Measurements from ENCODE around the gene COX7B2. TPM values are rescaled to one million over a fixed set of nuclear protein-coding genes. Genes with fewer than 3 reads are reported as not detected.

Gene COX7B2
- total RNA-seq, 1 experiment from 2014 or later = not detected

DNA sequence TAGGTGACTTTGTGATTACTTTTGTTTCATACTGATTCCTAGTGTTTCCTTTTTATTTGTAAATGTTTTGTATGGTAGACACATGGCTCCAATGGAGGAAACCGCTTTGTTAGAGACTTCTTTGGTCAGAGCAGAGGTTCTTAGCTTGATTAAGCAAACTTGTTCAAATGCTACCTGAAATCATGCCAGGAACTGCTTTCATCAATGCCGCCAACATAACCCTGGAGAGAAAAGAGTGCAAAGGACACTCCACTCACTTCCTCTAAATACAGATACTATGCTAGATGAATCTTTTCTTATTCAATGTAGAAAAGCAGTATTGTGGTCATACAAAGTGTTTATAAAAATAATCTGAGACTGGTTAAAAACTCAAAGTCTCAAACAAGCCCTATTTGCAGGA, 25.7 kb upstream of the COX7B2 start:
- TF ChIP-seq, protein P1, sequence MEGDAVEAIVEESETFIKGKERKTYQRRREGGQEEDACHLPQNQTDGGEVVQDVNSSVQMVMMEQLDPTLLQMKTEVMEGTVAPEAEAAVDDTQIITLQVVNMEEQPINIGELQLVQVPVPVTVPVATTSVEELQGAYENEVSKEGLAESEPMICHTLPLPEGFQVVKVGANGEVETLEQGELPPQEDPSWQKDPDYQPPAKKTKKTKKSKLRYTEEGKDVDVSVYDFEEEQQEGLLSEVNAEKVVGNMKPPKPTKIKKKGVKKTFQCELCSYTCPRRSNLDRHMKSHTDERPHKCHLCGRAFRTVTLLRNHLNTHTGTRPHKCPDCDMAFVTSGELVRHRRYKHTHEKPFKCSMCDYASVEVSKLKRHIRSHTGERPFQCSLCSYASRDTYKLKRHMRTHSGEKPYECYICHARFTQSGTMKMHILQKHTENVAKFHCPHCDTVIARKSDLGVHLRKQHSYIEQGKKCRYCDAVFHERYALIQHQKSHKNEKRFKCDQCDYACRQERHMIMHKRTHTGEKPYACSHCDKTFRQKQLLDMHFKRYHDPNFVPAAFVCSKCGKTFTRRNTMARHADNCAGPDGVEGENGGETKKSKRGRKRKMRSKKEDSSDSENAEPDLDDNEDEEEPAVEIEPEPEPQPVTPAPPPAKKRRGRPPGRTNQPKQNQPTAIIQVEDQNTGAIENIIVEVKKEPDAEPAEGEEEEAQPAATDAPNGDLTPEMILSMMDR (IDR thresholded peaks at IDR 0.05 in 2 of 3, conservative IDR thresholded peaks at IDR 0.05 in 1 of 3; ENCODE audit: borderline replicate concordance in 1 of 3, insufficient read depth in 1 of 3, low read depth in 2 of 3, low read length in 2 of 3) = no peak
- no peak for TF ChIP-seq SP1 (IDR thresholded peaks at IDR 0.05; ENCODE audit: low read depth)
- TF ChIP-seq ELF1 (IDR thresholded peaks at IDR 0.05; ENCODE audit: borderline replicate concordance, low read depth) = no peak
- H4K20me1 ChIP-seq (ENCODE audit: insufficient read depth) = no peaks in the 10 kb centered on the region
- intact Hi-C loops (cut with micrococcal nuclease) = loop anchor here (10.0 kb wide), 1 partner anchor 450 kb away; no protein-coding TSS in a partner anchor
- DNase-seq (ENCODE audit: low read depth, low spot score) (no peak), ATAC-seq (no peak)
- no peak overlapping the region for H3K9ac ChIP-seq (ENCODE audit: low read length)
- H3K4me2 ChIP-seq (ENCODE audit: low read length) = no peak overlapping the region
- H3K79me2 ChIP-seq (ENCODE audit: insufficient read depth, low read length) = no peaks in the 10 kb centered on the region
- ChIA-PET CTCF (no interaction called here), POLR2A (no interaction called here), RAD21 (ENCODE audit: low non-redundant PET in 1 of 2, low total read pairs in 2 of 2, uncharacterized antibody in 2 of 2, unreplicated experiment in 2 of 2) (no interaction called here)
- H3K36me3 ChIP-seq (ENCODE audit: control insufficient read depth in 1 of 2, insufficient read depth in 2 of 2, low read length in 2 of 2) = no peaks in the 10 kb centered on the region
- H3K27me3 ChIP-seq (ENCODE audit: insufficient read depth, low read length) = no peaks in the 10 kb centered on the region
- no peak overlapping the region for H2AFZ ChIP-seq (ENCODE audit: low read depth, low read length, poor library complexity, severe bottlenecking)
- BruUV-seq (replicated peaks) = no TSS peak
- H3K27ac ChIP-seq (ENCODE audit: low read depth, low read length) = no peak overlapping the region
- H3K4me1 ChIP-seq (ENCODE audit: control insufficient read depth in 1 of 2, insufficient read depth in 2 of 2, low read length in 2 of 2) = no peaks in the 10 kb centered on the region
- H3K9me2 ChIP-seq (ENCODE audit: insufficient read depth) = no peaks in the 10 kb centered on the region
- no peaks in the 10 kb centered on the region; a peak in 2 of 4 replicates for H3K9me3 ChIP-seq (ENCODE audit: control insufficient read depth in 1 of 2, insufficient read depth in 1 of 2, low read depth in 1 of 2, low read length in 2 of 2)
- H3K4me3 ChIP-seq (replicated peaks in 1 of 2; ENCODE audit: low read depth in 1 of 2, low read length in 2 of 2) = no peak overlapping the region

GRCh38 chr4:46933686-46934085, 24.6 kb upstream of the COX7B2 start:
- RAD21 ChIA-PET (ENCODE audit: low non-redundant PET in 1 of 2, low total read pairs in 2 of 2, uncharacterized antibody in 2 of 2, unreplicated experiment in 2 of 2) = no interaction called here
- H2AFZ ChIP-seq (ENCODE audit: low read depth, low read length, poor library complexity, severe bottlenecking) = no peak overlapping the region
- H3K4me1 ChIP-seq (ENCODE audit: control insufficient read depth in 1 of 2, insufficient read depth in 2 of 2, low read length in 2 of 2) = no peaks in the 10 kb centered on the region
- H3K4me2 ChIP-seq (ENCODE audit: low read length) = no peak overlapping the region
- no peak overlapping the region for H3K4me3 ChIP-seq (replicated peaks in 1 of 2; ENCODE audit: low read depth in 1 of 2, low read length in 2 of 2)
- CTCF ChIA-PET = no interaction called here
- TF ChIP-seq, protein P2, sequence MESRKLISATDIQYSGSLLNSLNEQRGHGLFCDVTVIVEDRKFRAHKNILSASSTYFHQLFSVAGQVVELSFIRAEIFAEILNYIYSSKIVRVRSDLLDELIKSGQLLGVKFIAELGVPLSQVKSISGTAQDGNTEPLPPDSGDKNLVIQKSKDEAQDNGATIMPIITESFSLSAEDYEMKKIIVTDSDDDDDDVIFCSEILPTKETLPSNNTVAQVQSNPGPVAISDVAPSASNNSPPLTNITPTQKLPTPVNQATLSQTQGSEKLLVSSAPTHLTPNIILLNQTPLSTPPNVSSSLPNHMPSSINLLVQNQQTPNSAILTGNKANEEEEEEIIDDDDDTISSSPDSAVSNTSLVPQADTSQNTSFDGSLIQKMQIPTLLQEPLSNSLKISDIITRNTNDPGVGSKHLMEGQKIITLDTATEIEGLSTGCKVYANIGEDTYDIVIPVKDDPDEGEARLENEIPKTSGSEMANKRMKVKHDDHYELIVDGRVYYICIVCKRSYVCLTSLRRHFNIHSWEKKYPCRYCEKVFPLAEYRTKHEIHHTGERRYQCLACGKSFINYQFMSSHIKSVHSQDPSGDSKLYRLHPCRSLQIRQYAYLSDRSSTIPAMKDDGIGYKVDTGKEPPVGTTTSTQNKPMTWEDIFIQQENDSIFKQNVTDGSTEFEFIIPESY (IDR thresholded peaks at IDR 0.05; ENCODE audit: extremely low read depth, insufficient replicate concordance, low read length) = no peak
- TF ChIP-seq ZFX (IDR thresholded peaks at IDR 0.05) = no peak
- no peak for TF ChIP-seq POLR2A (IDR thresholded peaks at IDR 0.05; ENCODE audit: borderline replicate concordance, extremely low read depth, insufficient read depth, insufficient read length)
- no peak for TF ChIP-seq FOSL1 (IDR thresholded peaks at IDR 0.05; ENCODE audit: low read depth)
- no peak for TF ChIP-seq ZNF274 (IDR thresholded peaks at IDR 0.05; ENCODE audit: low read depth, low read length)
- no peak for TF ChIP-seq EZH2 (IDR thresholded peaks at IDR 0.05)
- TF ChIP-seq JUND (IDR thresholded peaks at IDR 0.05) = no peak
- H3K9me2 ChIP-seq (ENCODE audit: insufficient read depth) = no peaks in the 10 kb centered on the region
- H3K9ac ChIP-seq (ENCODE audit: low read length) = no peak overlapping the region
- ATAC-seq (no peak), DNase-seq (ENCODE audit: low read depth, low spot score) (no peak)
- intact Hi-C loops (cut with micrococcal nuclease) = loop anchor here (10.0 kb wide), 1 partner anchor 451 kb away; no protein-coding TSS in a partner anchor
- H3K27ac ChIP-seq (ENCODE audit: low read depth, low read length) = no peak overlapping the region
- no peaks in the 10 kb centered on the region for H4K20me1 ChIP-seq (ENCODE audit: insufficient read depth)
- H3K36me3 ChIP-seq (ENCODE audit: control insufficient read depth in 1 of 2, insufficient read depth in 2 of 2, low read length in 2 of 2) = no peaks in the 10 kb centered on the region
- no TSS peak for BruUV-seq (replicated peaks)
- H3K79me2 ChIP-seq (ENCODE audit: insufficient read depth, low read length) = no peaks in the 10 kb centered on the region
- POLR2A ChIA-PET = no interaction called here
- H3K27me3 ChIP-seq (ENCODE audit: insufficient read depth, low read length) = no peaks in the 10 kb centered on the region
- H3K9me3 ChIP-seq (ENCODE audit: control insufficient read depth in 1 of 2, insufficient read depth in 1 of 2, low read depth in 1 of 2, low read length in 2 of 2) = no peaks in the 10 kb centered on the region; a peak in 2 of 4 replicates

Measured in HCT116 (cell line).